Lung (tissue), 12 donors: ENCODE data around the gene NR0B2. TPM values are rescaled to one million over a fixed set of nuclear protein-coding genes. Genes with fewer than 3 reads are reported as not detected.
A peak's percentile ranks its signal among the peaks of the same experiment; 100 is the strongest.

Experiments used
- ATAC-seq: fragments of 200-7000 bp; cut with Tn5 transposase; one replicate; pipeline ENCODE4 v1.9.1; 2020; ENCODE audit warnings: moderate number of reproducible peaks; ENCODE audit not compliant: insufficient read depth, low FRiP score
- DNase-seq, 3 donors: peaks; one replicate each; pipeline ENCODE4 v3.0.0-alpha.2; 2013 to 2017
- H3K27ac ChIP-seq, 2 donors: one replicate each; pipeline ENCODE4 v1.5.1; 2013; ENCODE audit warnings: mild to moderate bottlenecking in 2 of 2, moderate library complexity in 2 of 2, control low read depth in 1 of 2, inconsistent platforms in 1 of 2, low read depth in 1 of 2, low read length in 1 of 2
- H3K27me3 ChIP-seq, 3 donors: one replicate each; pipeline ENCODE4 v1.5.1; 2013; ENCODE audit warnings: low read length in 2 of 3; ENCODE audit not compliant: control insufficient read depth in 3 of 3, insufficient read depth in 3 of 3
- H3K36me3 ChIP-seq, 4 donors: one replicate each; pipeline ENCODE4 v1.5.1; 2013; ENCODE audit warnings: low read length in 4 of 4, mild to moderate bottlenecking in 1 of 4, moderate library complexity in 1 of 4; ENCODE audit not compliant: control insufficient read depth in 4 of 4, insufficient read depth in 4 of 4
- H3K4me1 ChIP-seq, 5 donors: one replicate each; pipeline ENCODE4 v1.5.1; 2013; ENCODE audit warnings: low read length in 5 of 5, mild to moderate bottlenecking in 2 of 5, moderate library complexity in 1 of 5; ENCODE audit not compliant: control insufficient read depth in 5 of 5, insufficient read depth in 5 of 5
- H3K4me3 ChIP-seq: one replicate; pipeline ENCODE4 v1.5.1; 2013; ENCODE audit warnings: mild to moderate bottlenecking, control low read depth, moderate library complexity
- H3K9ac ChIP-seq, 2 donors: one replicate each; pipeline ENCODE4 v1.5.1; 2013; ENCODE audit warnings: low read length in 2 of 2, control low read depth in 1 of 2; ENCODE audit not compliant: insufficient read depth in 1 of 2
- H3K9me3 ChIP-seq, 4 donors: one replicate each; pipeline ENCODE4 v1.5.1; 2013; ENCODE audit warnings: low read length in 3 of 4, mild to moderate bottlenecking in 1 of 4, moderate library complexity in 1 of 4; ENCODE audit not compliant: control insufficient read depth in 4 of 4, insufficient read depth in 3 of 4
- CTCF ChIP-seq: IDR thresholded peaks from 2 replicates; pipeline ENCODE4 v1.5.1; 2012; ENCODE audit warnings: mild to moderate bottlenecking; ENCODE audit errors: control extremely low read depth, extremely low read depth
- WGBS, 2 donors: extraction: QIAGEN DNeasy Blood & Tissue Kit; methylation state at CpG; one replicate each; pipeline ENCODE4 v1.1.7; 2013; 5-methylcytosine and 5-hydroxymethylcytosine counted together
- polyA plus RNA-seq, 2 donors: library from polyadenylated mRNA; stranded (reverse); fragments of 200-250 nt; gene quantifications; one replicate each; pipeline ENCODE4 v1.2.1, GENCODE V29; 2013
- total RNA-seq, 2 donors: library from RNA; depleted of rRNA in 1 of 2; stranded (reverse); fragments of >200 nt in 1 of 2; gene quantifications; one replicate each; pipeline ENCODE4 v1.2.1, GENCODE V29; 2014 to 2021
- donor health status: control.
- donor health status: control.
- donor health status: Bipolar disorder and iron deficiency.
- donor health status: healthy.
- donor health status: DM: yes; HTN: yes; CAD: no.

Gene NR0B2
- total and polyA plus RNA-seq, 4 donors: 1.6 to 6.0 (median 2.2) TPM

- peaks cover 0 to 1% (median 0%) of the 10 kb centered on the region in 4 donors for H3K36me3 ChIP-seq
- TF ChIP-seq CTCF: no peak
- peak within 1 kb of the TSS in 1 of 2 donors; percentile 82 for H3K27ac ChIP-seq
- WGBS, 2 donors: 71 to 90% methylated on average over 37 of the region's 37 CpGs
- DNase-seq (no peak), ATAC-seq (peak; percentile 42)
- H3K4me1 ChIP-seq: peaks cover 0 to 12% (median 0%) of the 10 kb centered on the region in 5 donors
- no peak within 1 kb of the TSS for H3K9ac ChIP-seq
- no peaks in the 10 kb centered on the region for H3K9me3 ChIP-seq
- H3K4me3 ChIP-seq: peak within 1 kb of the TSS; percentile 49
- H3K27me3 ChIP-seq: no peaks in the 10 kb centered on the region
Observed at GRCh38 chr1:26862781-26863684, 50.7 kb downstream of the NR0B2 start, which contains the start of gene SFN. Gene SFN (plus strand): TSS chr1:26863149. CDS start chr1:26863213, 64 bp downstream.

DNA sequence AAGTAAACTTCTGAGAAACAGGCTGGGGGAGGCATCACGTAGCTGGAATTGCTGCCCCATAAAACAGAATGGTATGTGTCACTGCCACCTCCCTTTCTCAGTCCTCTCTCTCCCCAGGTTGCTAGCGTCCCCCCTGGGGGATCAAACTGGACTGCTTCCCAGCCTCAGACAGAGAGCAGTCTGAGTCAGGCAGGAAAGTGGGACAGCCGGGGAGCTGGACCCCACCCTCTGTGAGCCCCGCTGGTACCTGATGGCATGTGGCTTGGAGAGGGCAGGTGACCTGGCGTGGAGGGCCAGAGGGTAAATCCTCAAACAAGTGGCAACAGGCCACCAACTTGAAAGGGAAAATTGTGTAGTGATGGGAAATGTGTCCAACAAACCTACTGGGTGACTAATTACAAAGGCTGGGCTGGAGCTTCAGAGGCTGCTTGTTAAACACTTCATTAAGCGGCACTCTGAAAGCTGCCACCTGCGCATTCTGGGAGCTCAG is 51.8 kb downstream of the NR0B2 start:
- no peak for ATAC-seq

More for the DNA sequence above, 51.8 kb downstream of the NR0B2 start:
- H3K27me3 ChIP-seq: no peaks in the 10 kb centered on the region
- WGBS, 2 donors: 68 to 85% methylated on average over 7 of the region's 7 CpGs
- peaks cover 0 to 12% (median 0%) of the 10 kb centered on the region in 5 donors for H3K4me1 ChIP-seq
- no peak for TF ChIP-seq CTCF
- H3K36me3 ChIP-seq: peaks cover 0 to 1% (median 0%) of the 10 kb centered on the region in 4 donors
- H3K27ac ChIP-seq: peak overlapping the region in 1 of 2 donors; percentile 78
- no peak overlapping the region for H3K4me3 ChIP-seq
- DNase-seq: no peak
- no peaks in the 10 kb centered on the region for H3K9me3 ChIP-seq
- H3K9ac ChIP-seq: no peak overlapping the region

Other genes with a start within 250 kb of the NR0B2 start
- 100 to 1,000 TPM in 1 of 2 donors, 10 to 100 TPM in 1; 71.2 to 119 TPM for gene ARID1A, start 218.0 kb downstream of the NR0B2 start, total RNA-seq
- 10 to 100 TPM; 16.1 to 28.9 TPM for gene ARID1A, start 218.0 kb downstream of the NR0B2 start, polyA plus RNA-seq
- gene PIGV, start 126.0 kb downstream of the NR0B2 start, total RNA-seq: 10 to 100 TPM; 14.3 TPM
- 10 to 100 TPM in 1 of 2 donors, 1 to 10 TPM in 1; 6.8 to 11.8 TPM for gene PIGV, start 126.0 kb downstream of the NR0B2 start, polyA plus RNA-seq
- 10 to 100 TPM; 11.6 to 23.6 TPM for gene ZDHHC18, start 87.3 kb downstream of the NR0B2 start, total RNA-seq
- gene ZDHHC18, start 87.3 kb downstream of the NR0B2 start, polyA plus RNA-seq: 10 to 100 TPM; 13.0 to 39.1 TPM
- gene SFN, start 50.8 kb downstream of the NR0B2 start, total RNA-seq: 100 to 1,000 TPM in 1 of 2 donors, 1 to 10 TPM in 1; 1.4 to 118 TPM
- gene SFN, start 50.8 kb downstream of the NR0B2 start, polyA plus RNA-seq: 100 to 1,000 TPM in 1 of 2 donors, 10 to 100 TPM in 1; 99.4 to 178 TPM
- 10 to 100 TPM; 13.7 to 25.6 TPM for gene GPN2, start 23.7 kb downstream of the NR0B2 start, total RNA-seq
- gene GPN2, start 23.7 kb downstream of the NR0B2 start, polyA plus RNA-seq: 10 to 100 TPM; 15.3 to 17.6 TPM
- 10 to 100 TPM; 10.4 to 16.7 TPM for gene GPATCH3, start 13.5 kb downstream of the NR0B2 start, total RNA-seq
- 10 to 100 TPM; 11.5 to 17.5 TPM for gene GPATCH3, start 13.5 kb downstream of the NR0B2 start, polyA plus RNA-seq
- 10 to 100 TPM; 39.3 to 68.7 TPM for gene NUDC, start 7.8 kb upstream of the NR0B2 start, total RNA-seq
- 10 to 100 TPM; 60.1 to 77.8 TPM for gene NUDC, start 7.8 kb upstream of the NR0B2 start, polyA plus RNA-seq
- 1 to 10 TPM; 6.6 to 9.3 TPM for gene KDF1, start 46.5 kb upstream of the NR0B2 start, total RNA-seq
- gene KDF1, start 46.5 kb upstream of the NR0B2 start, polyA plus RNA-seq: 10 to 100 TPM in 1 of 2 donors, 1 to 10 TPM in 1; 8.3 to 12.5 TPM
- 10 to 100 TPM in 1 of 2 donors, 1 to 10 TPM in 1; 2.0 to 23.1 TPM for gene TRNP1, start 79.7 kb upstream of the NR0B2 start, total RNA-seq
- 10 to 100 TPM in 1 of 2 donors, 1 to 10 TPM in 1; 8.3 to 21.8 TPM for gene TRNP1, start 79.7 kb upstream of the NR0B2 start, polyA plus RNA-seq
- gene TENT5B, start 98.9 kb upstream of the NR0B2 start, total RNA-seq: 10 to 100 TPM; 22.2 to 43.1 TPM
- 10 to 100 TPM; 13.5 to 17.8 TPM for gene TENT5B, start 98.9 kb upstream of the NR0B2 start, polyA plus RNA-seq
- gene SLC9A1, start 241.2 kb upstream of the NR0B2 start, total RNA-seq: 10 to 100 TPM; 19.3 to 48.0 TPM
- 10 to 100 TPM; 19.7 to 29.6 TPM for gene SLC9A1, start 241.2 kb upstream of the NR0B2 start, polyA plus RNA-seq